ENCODE data around the gene FAM222A. TPM values are rescaled to one million over a fixed set of nuclear protein-coding genes. Genes with fewer than 3 reads are reported as not detected.

Gene FAM222A
- total and polyA plus RNA-seq, 9 donors, result 4.7 to 9.3 (median 5.9) TPM

DNA sequence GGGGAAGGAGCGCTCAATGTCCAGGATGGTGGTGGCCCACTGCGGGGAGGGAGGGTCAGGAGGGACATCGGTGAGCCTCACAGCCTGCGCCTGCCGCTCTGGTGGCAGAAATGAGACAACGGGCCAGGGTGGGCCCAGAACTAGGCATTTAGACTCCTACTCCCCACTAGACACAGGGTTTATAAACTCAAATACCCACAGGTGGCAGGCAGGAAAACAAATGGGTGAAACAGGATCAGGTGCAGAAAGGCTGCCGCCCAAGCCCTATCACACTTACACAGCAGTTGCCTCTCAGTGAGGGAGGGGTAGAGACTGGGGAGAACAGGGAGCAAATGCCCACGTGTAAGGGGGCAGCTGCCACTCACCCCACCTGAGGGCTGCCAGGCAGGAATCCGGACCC lies 73.2 kb downstream of the FAM222A start:
- no peaks in the 10 kb centered on the region for H3K4me1 ChIP-seq (ENCODE audit: control insufficient read depth, insufficient read depth, low read length)

DNA sequence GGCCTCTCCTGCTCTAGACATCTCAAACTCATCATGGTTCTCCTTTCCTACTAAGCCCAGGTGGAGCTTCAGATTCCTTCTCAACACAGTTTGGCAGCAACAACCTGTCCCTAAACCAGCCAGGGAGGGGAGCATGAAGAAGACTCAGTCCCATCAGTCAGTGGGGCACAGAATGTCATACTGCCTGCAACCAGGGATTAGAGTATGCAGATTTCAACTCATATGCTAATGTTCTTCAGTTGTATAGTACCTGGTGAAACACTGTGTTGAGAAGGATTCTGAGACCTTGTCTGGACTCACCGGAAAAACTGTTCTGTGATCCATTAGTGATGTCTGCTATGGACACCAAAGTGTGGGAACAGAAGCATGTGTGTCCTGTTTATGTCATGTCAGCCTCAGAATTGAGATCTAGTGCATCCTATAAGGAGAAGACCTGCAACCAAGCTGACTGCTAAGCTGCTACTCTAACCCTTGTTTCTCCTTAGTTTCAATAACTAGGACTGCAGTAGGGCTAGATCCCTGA lies 76.0 kb downstream of the FAM222A start:
- Histone ChIP-seq H3K9me3 (replicated peaks; ENCODE audit: control insufficient read depth, low read depth, low read length) (no peaks in the 10 kb centered on the region), H3K27me3 (ENCODE audit: control insufficient read depth, insufficient read depth, low read length) (no peaks in the 10 kb centered on the region), H3K4me3 (ENCODE audit: low read length) (no peak overlapping the region), H3K4me1 (ENCODE audit: control insufficient read depth, insufficient read depth, low read length) (no peaks in the 10 kb centered on the region), H3K36me3 (ENCODE audit: control insufficient read depth, insufficient read depth, low read length) (peaks cover 4% of the 10 kb centered on the region), H3K27ac (ENCODE audit: low read length) (no peak overlapping the region)
- WGBS (ENCODE audit: insufficient coverage), result 100% methylated on average over 1 of the region's 1 CpG
- DNase-seq, result no peak

More for the DNA sequence above, 73.2 kb downstream of the FAM222A start:
- Histone ChIP-seq H3K36me3 (ENCODE audit: control insufficient read depth, insufficient read depth, low read length) (peaks cover 4% of the 10 kb centered on the region), H3K27ac (ENCODE audit: low read length) (no peak overlapping the region), H3K4me3 (ENCODE audit: low read length) (no peak overlapping the region), H3K27me3 (ENCODE audit: control insufficient read depth, insufficient read depth, low read length) (no peaks in the 10 kb centered on the region), H3K9me3 (replicated peaks; ENCODE audit: control insufficient read depth, low read depth, low read length) (no peaks in the 10 kb centered on the region)
- DNase-seq, result no peak
- 90% methylated on average over 2 of the region's 9 CpGs for WGBS (ENCODE audit: insufficient coverage)

- H3K27ac ChIP-seq (ENCODE audit: low read length), result no peak overlapping the region
- no peaks in the 10 kb centered on the region for H3K27me3 ChIP-seq (ENCODE audit: control insufficient read depth, insufficient read depth, low read length)
- no peak for DNase-seq
- no peaks in the 10 kb centered on the region for H3K36me3 ChIP-seq (ENCODE audit: control insufficient read depth, insufficient read depth, low read length)
- H3K4me1 ChIP-seq (ENCODE audit: control insufficient read depth, insufficient read depth, low read length), result no peaks in the 10 kb centered on the region
- no peak overlapping the region for H3K4me3 ChIP-seq (ENCODE audit: low read length)
- no peaks in the 10 kb centered on the region for H3K9me3 ChIP-seq (replicated peaks; ENCODE audit: control insufficient read depth, low read depth, low read length)
Observed at GRCh38 chr12:109792992-109793391, 79.4 kb downstream of the FAM222A start.

DNA sequence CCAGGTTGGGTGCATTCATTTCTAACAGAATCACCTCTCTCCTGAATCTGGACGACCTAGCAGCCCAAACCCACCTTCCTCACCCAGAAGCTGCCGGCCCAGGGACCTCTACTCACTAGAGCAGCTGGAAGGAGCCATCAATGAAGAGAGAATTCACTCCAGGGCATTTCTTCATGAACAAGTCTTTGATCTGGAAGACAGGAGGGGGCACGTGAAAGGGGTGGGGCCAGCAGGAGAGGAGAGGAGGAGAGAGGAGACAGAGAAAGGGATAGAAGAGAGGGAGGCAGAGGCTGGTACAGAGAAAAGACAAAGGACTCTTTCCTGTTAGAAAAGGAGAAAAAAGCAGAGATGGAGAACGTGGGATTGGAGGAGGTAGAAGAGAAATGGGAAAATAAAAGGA lies 79.8 kb downstream of the FAM222A start:
- WGBS (ENCODE audit: insufficient coverage), result 31% methylated on average over 2 of the region's 4 CpGs
- H3K36me3 ChIP-seq (ENCODE audit: control insufficient read depth, insufficient read depth, low read length), result no peaks in the 10 kb centered on the region
- H3K27me3 ChIP-seq (ENCODE audit: control insufficient read depth, insufficient read depth, low read length), result no peaks in the 10 kb centered on the region
- H3K9me3 ChIP-seq (replicated peaks; ENCODE audit: control insufficient read depth, low read depth, low read length), result no peaks in the 10 kb centered on the region
- H3K4me1 ChIP-seq (ENCODE audit: control insufficient read depth, insufficient read depth, low read length), result no peaks in the 10 kb centered on the region
- DNase-seq, result no peak
- no peak overlapping the region for H3K27ac ChIP-seq (ENCODE audit: low read length)
- no peak overlapping the region for H3K4me3 ChIP-seq (ENCODE audit: low read length)

GRCh38 chr12:109793826-109794501 lies 80.3 kb downstream of the FAM222A start:
- no peaks in the 10 kb centered on the region for H3K9me3 ChIP-seq (replicated peaks; ENCODE audit: control insufficient read depth, low read depth, low read length)
- no peak for DNase-seq
- H3K27ac ChIP-seq (ENCODE audit: low read length), result no peak overlapping the region
- H3K4me3 ChIP-seq (ENCODE audit: low read length), result no peak overlapping the region
- WGBS (ENCODE audit: insufficient coverage), result 90% methylated on average over 22 of the region's 26 CpGs
- no peaks in the 10 kb centered on the region for H3K4me1 ChIP-seq (ENCODE audit: control insufficient read depth, insufficient read depth, low read length)
- H3K36me3 ChIP-seq (ENCODE audit: control insufficient read depth, insufficient read depth, low read length), result no peaks in the 10 kb centered on the region
- H3K27me3 ChIP-seq (ENCODE audit: control insufficient read depth, insufficient read depth, low read length), result no peaks in the 10 kb centered on the region

GRCh38 chr12:109795023-109795422 lies 81.4 kb downstream of the FAM222A start:
- Histone ChIP-seq H3K27me3 (ENCODE audit: control insufficient read depth, insufficient read depth, low read length) (no peaks in the 10 kb centered on the region), H3K27ac (ENCODE audit: low read length) (no peak overlapping the region), H3K4me1 (ENCODE audit: control insufficient read depth, insufficient read depth, low read length) (no peaks in the 10 kb centered on the region), H3K36me3 (ENCODE audit: control insufficient read depth, insufficient read depth, low read length) (no peaks in the 10 kb centered on the region), H3K9me3 (replicated peaks; ENCODE audit: control insufficient read depth, low read depth, low read length) (no peaks in the 10 kb centered on the region), H3K4me3 (ENCODE audit: low read length) (no peak overlapping the region)
- no CpG with 5 or more reads among the region's 2 CpGs for WGBS (ENCODE audit: insufficient coverage)
- no peak for DNase-seq

DNA sequence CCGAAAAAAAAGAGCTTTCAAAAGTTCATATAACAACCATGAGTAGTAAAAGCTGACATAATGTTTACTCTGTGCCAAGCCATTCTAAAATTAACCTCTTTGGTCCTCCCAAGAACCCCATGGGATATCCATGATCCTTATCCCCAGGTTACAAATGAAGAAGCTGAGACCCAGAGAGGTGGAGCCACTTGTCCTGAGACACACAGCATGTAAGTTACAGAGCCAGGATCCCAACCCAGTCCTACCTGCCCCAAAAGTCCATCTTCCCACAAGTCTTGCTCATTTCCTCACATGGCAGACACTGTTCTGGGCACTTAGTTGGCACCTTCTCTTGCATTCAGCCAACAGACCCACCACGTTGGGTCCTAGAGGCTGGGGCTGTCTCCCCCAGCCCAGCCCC lies 82.4 kb downstream of the FAM222A start:
- no peak for DNase-seq
- no peak overlapping the region for H3K4me3 ChIP-seq (ENCODE audit: low read length)
- WGBS (ENCODE audit: insufficient coverage), result 80% methylated on average over 1 of the region's 2 CpGs
- no peaks in the 10 kb centered on the region for H3K27me3 ChIP-seq (ENCODE audit: control insufficient read depth, insufficient read depth, low read length)
- no peaks in the 10 kb centered on the region for H3K4me1 ChIP-seq (ENCODE audit: control insufficient read depth, insufficient read depth, low read length)
- H3K9me3 ChIP-seq (replicated peaks; ENCODE audit: control insufficient read depth, low read depth, low read length), result no peaks in the 10 kb centered on the region
- H3K36me3 ChIP-seq (ENCODE audit: control insufficient read depth, insufficient read depth, low read length), result no peaks in the 10 kb centered on the region
- no peak overlapping the region for H3K27ac ChIP-seq (ENCODE audit: low read length)

GRCh38 chr12:109797905-109798669 lies 84.5 kb downstream of the FAM222A start:
- Histone ChIP-seq H3K4me1 (ENCODE audit: control insufficient read depth, insufficient read depth, low read length) (no peaks in the 10 kb centered on the region), H3K4me3 (ENCODE audit: low read length) (no peak overlapping the region), H3K27me3 (ENCODE audit: control insufficient read depth, insufficient read depth, low read length) (no peaks in the 10 kb centered on the region), H3K27ac (ENCODE audit: low read length) (no peak overlapping the region), H3K9me3 (replicated peaks; ENCODE audit: control insufficient read depth, low read depth, low read length) (no peaks in the 10 kb centered on the region), H3K36me3 (ENCODE audit: control insufficient read depth, insufficient read depth, low read length) (no peaks in the 10 kb centered on the region)
- WGBS (ENCODE audit: insufficient coverage), result 81% methylated on average over 19 of the region's 19 CpGs
- DNase-seq, result no peak

- WGBS (ENCODE audit: insufficient coverage), result 88% methylated on average over 20 of the region's 20 CpGs
- Histone ChIP-seq H3K4me3 (ENCODE audit: low read length) (no peak overlapping the region), H3K27ac (ENCODE audit: low read length) (no peak overlapping the region), H3K27me3 (ENCODE audit: control insufficient read depth, insufficient read depth, low read length) (no peaks in the 10 kb centered on the region), H3K9me3 (replicated peaks; ENCODE audit: control insufficient read depth, low read depth, low read length) (no peaks in the 10 kb centered on the region), H3K4me1 (ENCODE audit: control insufficient read depth, insufficient read depth, low read length) (no peaks in the 10 kb centered on the region), H3K36me3 (ENCODE audit: control insufficient read depth, insufficient read depth, low read length) (no peaks in the 10 kb centered on the region)
- no peak for DNase-seq
Observed at GRCh38 chr12:109798691-109799090, 85.1 kb downstream of the FAM222A start.

DNA sequence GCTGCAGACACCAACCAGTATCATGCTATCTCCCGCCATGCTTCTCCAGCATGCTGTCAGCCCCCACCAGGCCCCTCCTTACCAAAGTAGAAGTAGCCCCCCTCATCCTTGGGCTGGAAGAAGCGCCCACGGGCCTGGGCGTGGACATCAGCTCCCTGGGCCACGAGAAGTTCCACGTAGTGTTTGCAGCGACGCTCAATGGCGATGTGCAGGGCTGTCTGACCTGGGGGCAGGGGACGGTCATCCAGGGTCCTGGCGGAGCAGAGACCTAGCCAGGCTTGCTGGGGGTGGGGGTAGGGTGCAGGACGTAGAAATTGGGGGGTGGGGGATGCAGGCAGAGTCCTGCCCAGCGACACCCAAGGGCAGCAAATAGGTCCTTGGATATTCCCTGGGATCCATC lies 86.9 kb downstream of the FAM222A start:
- no peak for DNase-seq
- Histone ChIP-seq H3K4me3 (ENCODE audit: low read length) (no peak overlapping the region), H3K9me3 (replicated peaks; ENCODE audit: control insufficient read depth, low read depth, low read length) (no peaks in the 10 kb centered on the region), H3K27me3 (ENCODE audit: control insufficient read depth, insufficient read depth, low read length) (no peaks in the 10 kb centered on the region), H3K4me1 (ENCODE audit: control insufficient read depth, insufficient read depth, low read length) (no peaks in the 10 kb centered on the region), H3K27ac (ENCODE audit: low read length) (no peak overlapping the region), H3K36me3 (ENCODE audit: control insufficient read depth, insufficient read depth, low read length) (no peaks in the 10 kb centered on the region)
- WGBS (ENCODE audit: insufficient coverage), result 88% methylated on average over 13 of the region's 13 CpGs
